Measurements from ENCODE around the gene FAM83C.

- TF ChIP-seq, protein P1, sequence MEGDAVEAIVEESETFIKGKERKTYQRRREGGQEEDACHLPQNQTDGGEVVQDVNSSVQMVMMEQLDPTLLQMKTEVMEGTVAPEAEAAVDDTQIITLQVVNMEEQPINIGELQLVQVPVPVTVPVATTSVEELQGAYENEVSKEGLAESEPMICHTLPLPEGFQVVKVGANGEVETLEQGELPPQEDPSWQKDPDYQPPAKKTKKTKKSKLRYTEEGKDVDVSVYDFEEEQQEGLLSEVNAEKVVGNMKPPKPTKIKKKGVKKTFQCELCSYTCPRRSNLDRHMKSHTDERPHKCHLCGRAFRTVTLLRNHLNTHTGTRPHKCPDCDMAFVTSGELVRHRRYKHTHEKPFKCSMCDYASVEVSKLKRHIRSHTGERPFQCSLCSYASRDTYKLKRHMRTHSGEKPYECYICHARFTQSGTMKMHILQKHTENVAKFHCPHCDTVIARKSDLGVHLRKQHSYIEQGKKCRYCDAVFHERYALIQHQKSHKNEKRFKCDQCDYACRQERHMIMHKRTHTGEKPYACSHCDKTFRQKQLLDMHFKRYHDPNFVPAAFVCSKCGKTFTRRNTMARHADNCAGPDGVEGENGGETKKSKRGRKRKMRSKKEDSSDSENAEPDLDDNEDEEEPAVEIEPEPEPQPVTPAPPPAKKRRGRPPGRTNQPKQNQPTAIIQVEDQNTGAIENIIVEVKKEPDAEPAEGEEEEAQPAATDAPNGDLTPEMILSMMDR (IDR thresholded peaks at IDR 0.05), result no peak
- no peak for TF ChIP-seq POLR2A (IDR thresholded peaks at IDR 0.05)
Observed at GRCh38 chr20:35295058-35295457, 2.8 kb upstream of the FAM83C start.

All from uterus (tissue), 2 donors.